HEK293 (cell line): ENCODE results near the gene SOX3.
A peak's percentile ranks its signal among the peaks of the same experiment; 100 is the strongest.

ENCODE experiments used
- CTCF ChIA-PET: fragments of 350-600 bp; formaldehyde crosslinking; extraction: SDS; loops from one replicate; lab custom pipeline; 2021; ENCODE audit warnings: antibody characterized with exemption; lab: Yijun Ruan, JAX
- POLR2A ChIA-PET: fragments of 300-600 bp; formaldehyde crosslinking; extraction: SDS; loops from one replicate; lab custom pipeline; 2020; ENCODE audit warnings: antibody characterized with exemption, inconsistent platforms; lab: Yijun Ruan, JAX
- H3K27ac ChIP-seq: fragments of 200-500 bp; sonication (Bioruptor generic); 2 replicates; pipeline ENCODE4 v1.5.1; 2014; ENCODE audit warnings: low read depth, low read length, control low read depth, inconsistent platforms; ENCODE audit errors: extremely low read depth
- H3K36me3 ChIP-seq, 2 experiments: fragments of 200-500 bp in 1 of 2; sonication (Bioruptor generic) in 1 of 2; 1 replicate in 1 of 2; 2 replicates in 1 of 2; pipeline ENCODE4 v1.5.1; 2014 to 2017; ENCODE audit warnings: inconsistent platforms in 2 of 2, low read length in 2 of 2; ENCODE audit not compliant: control insufficient read depth in 2 of 2, insufficient read depth in 1 of 2
- H3K4me1 ChIP-seq: fragments of 200-500 bp; sonication (Bioruptor generic); 2 replicates; pipeline ENCODE4 v1.5.1; 2014; ENCODE audit warnings: mild to moderate bottlenecking, low read length, inconsistent platforms; ENCODE audit not compliant: control insufficient read depth, insufficient read depth
- H3K4me3 ChIP-seq: 2 replicates; pipeline ENCODE4 v1.5.1; 2011; ENCODE audit warnings: low read depth, mild to moderate bottlenecking, control low read depth, low read length, moderate library complexity
- H3K9me3 ChIP-seq: fragments of 200-500 bp; sonication (Bioruptor generic); 2 replicates; pipeline ENCODE4 v1.5.1; 2014; ENCODE audit warnings: low read depth, low read length, inconsistent platforms; ENCODE audit not compliant: control insufficient read depth, insufficient read depth
- GLI4 ChIP-seq: fragments of 450-650 bp; formaldehyde crosslinking; IDR thresholded peaks from 2 replicates; pipeline ENCODE4 v1.5.1; 2016; ENCODE audit warnings: missing biosample characterization, missing genetic modification characterization
- KLF10 ChIP-seq: fragments of 450-650 bp; IDR thresholded peaks from 2 replicates; pipeline ENCODE4 v1.5.1; 2018; ENCODE audit warnings: missing biosample characterization, mild to moderate bottlenecking, missing genetic modification characterization
- OVOL3 ChIP-seq: fragments of 450-650 bp; formaldehyde crosslinking; IDR thresholded peaks from 2 replicates; pipeline ENCODE4 v1.5.1; 2016; ENCODE audit warnings: missing biosample characterization, missing genetic modification characterization
- PRDM1 ChIP-seq: fragments of 450-650 bp; formaldehyde crosslinking; IDR thresholded peaks from 2 replicates; pipeline ENCODE4; 2016; ENCODE audit warnings: missing biosample characterization, missing genetic modification characterization
- ZNF132 ChIP-seq: fragments of 450-650 bp; formaldehyde crosslinking; IDR thresholded peaks from 2 replicates; pipeline ENCODE4 v1.5.1; 2017; ENCODE audit warnings: missing biosample characterization, missing genetic modification characterization, borderline replicate concordance
- ZNF140 ChIP-seq: fragments of 450-650 bp; formaldehyde crosslinking; IDR thresholded peaks from 2 replicates; pipeline ENCODE4 v1.5.1; 2016; ENCODE audit warnings: missing biosample characterization, missing genetic modification characterization
- ZNF146 ChIP-seq: fragments of 450-650 bp; formaldehyde crosslinking; IDR thresholded peaks from 2 replicates; pipeline ENCODE4 v1.5.1; 2016; ENCODE audit warnings: missing biosample characterization, missing genetic modification characterization
- ZNF19 ChIP-seq: fragments of 450-650 bp; formaldehyde crosslinking; IDR thresholded peaks from 2 replicates; pipeline ENCODE4; 2016; ENCODE audit warnings: missing biosample characterization, missing genetic modification characterization, low read depth
- ZNF23 ChIP-seq: fragments of 450-650 bp; formaldehyde crosslinking; IDR thresholded peaks from 2 replicates; pipeline ENCODE4 v1.5.1; 2016; ENCODE audit warnings: missing biosample characterization, missing genetic modification characterization, borderline replicate concordance
- ZNF302 ChIP-seq: fragments of 450-650 bp; formaldehyde crosslinking; IDR thresholded peaks from 2 replicates; pipeline ENCODE4 v1.5.1; 2016; ENCODE audit warnings: missing biosample characterization, missing genetic modification characterization, low read depth
- ZNF335 ChIP-seq: fragments of 450-650 bp; formaldehyde crosslinking; conservative IDR thresholded peaks from 2 replicates; pipeline ENCODE4 v1.5.1; 2016; ENCODE audit warnings: missing biosample characterization, missing genetic modification characterization
- ZNF513 ChIP-seq: fragments of 450-650 bp; IDR thresholded peaks from 2 replicates; pipeline ENCODE4 v1.5.1; 2018; ENCODE audit warnings: missing biosample characterization, missing genetic modification characterization
- ZNF624 ChIP-seq: fragments of 450-650 bp; formaldehyde crosslinking; IDR thresholded peaks from 2 replicates; pipeline ENCODE4 v1.5.1; 2017; ENCODE audit warnings: missing biosample characterization, missing genetic modification characterization
- ZNF704 ChIP-seq: fragments of 450-650 bp; formaldehyde crosslinking; IDR thresholded peaks from 2 replicates; pipeline ENCODE4 v1.5.1; 2016; ENCODE audit warnings: missing biosample characterization, missing genetic modification characterization
- ZNF791 ChIP-seq: fragments of 450-650 bp; formaldehyde crosslinking; IDR thresholded peaks from 2 replicates; pipeline ENCODE4 v1.5.1; 2016; ENCODE audit warnings: missing biosample characterization, missing genetic modification characterization
- TF ChIP-seq, protein P1 (sequence below): fragments of 450-650 bp; formaldehyde crosslinking; conservative IDR thresholded peaks from 2 replicates; pipeline ENCODE4 v1.5.1; 2016; ENCODE audit warnings: low read depth, missing biosample characterization, missing genetic modification characterization
- TF ChIP-seq, protein P2 (sequence below): fragments of 450-650 bp; formaldehyde crosslinking; IDR thresholded peaks from 2 replicates; pipeline ENCODE4 v1.5.1; 2016; ENCODE audit warnings: missing biosample characterization, missing genetic modification characterization, low read depth
- TF ChIP-seq, protein P3 (sequence below): fragments of 450-650 bp; IDR thresholded peaks from 2 replicates; pipeline ENCODE4 v1.5.1; 2018; ENCODE audit warnings: missing biosample characterization, mild to moderate bottlenecking, missing genetic modification characterization

SOX3 gene

GRCh38 chrX:140514554-140514953, 9.7 kb upstream of the SOX3 start:
- ChIA-PET CTCF (interaction anchor here (0.7 to 0.9 kb wide), 2 partner anchors 150 to 457 kb away, joined by 3 to 5 read pairs; no protein-coding TSS in a partner anchor), POLR2A (no interaction called here)
- H3K36me3 ChIP-seq: no peaks in the 10 kb centered on the region
- no peak overlapping the region for H3K4me3 ChIP-seq
- no peak overlapping the region for H3K27ac ChIP-seq
- H3K4me1 ChIP-seq: peaks cover 4% of the 10 kb centered on the region; the same call in 1 of the 2 replicates
- H3K9me3 ChIP-seq: no peaks in the 10 kb centered on the region
- TF ChIP-seq ZNF513 (tag by site-specific recombination) (peak; percentile 91), ZNF19 (no peak)

DNA sequence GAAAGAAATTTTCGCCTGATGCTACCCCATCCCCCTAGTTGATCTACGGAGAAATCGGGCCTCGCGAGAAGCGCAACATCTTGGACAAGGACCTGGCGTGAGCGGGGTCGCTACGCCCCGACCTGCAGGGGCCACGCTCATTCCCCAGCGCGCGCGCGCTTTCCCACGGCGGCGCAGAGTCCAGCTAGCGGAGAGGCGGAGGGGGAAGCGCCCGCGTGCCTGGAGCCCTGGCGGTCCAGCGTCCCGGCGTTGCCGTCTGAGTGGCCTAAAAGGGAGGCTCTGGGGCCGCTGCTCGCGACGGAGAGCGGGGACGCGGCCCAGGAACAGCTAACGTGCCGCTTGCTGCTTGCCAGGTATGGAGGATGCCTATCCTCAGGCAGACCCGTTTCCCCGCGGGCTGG, 6.0 kb upstream of the SOX3 start:
- H3K9me3 ChIP-seq: no peaks in the 10 kb centered on the region
- H3K4me3 ChIP-seq: no peak overlapping the region
- POLR2A ChIA-PET: no interaction called here
- no peaks in the 10 kb centered on the region for H3K36me3 ChIP-seq
- H3K4me1 ChIP-seq: peaks cover 6% of the 10 kb centered on the region; the same call in 1 of the 2 replicates
- no peak overlapping the region for H3K27ac ChIP-seq
- TF ChIP-seq, protein P1, sequence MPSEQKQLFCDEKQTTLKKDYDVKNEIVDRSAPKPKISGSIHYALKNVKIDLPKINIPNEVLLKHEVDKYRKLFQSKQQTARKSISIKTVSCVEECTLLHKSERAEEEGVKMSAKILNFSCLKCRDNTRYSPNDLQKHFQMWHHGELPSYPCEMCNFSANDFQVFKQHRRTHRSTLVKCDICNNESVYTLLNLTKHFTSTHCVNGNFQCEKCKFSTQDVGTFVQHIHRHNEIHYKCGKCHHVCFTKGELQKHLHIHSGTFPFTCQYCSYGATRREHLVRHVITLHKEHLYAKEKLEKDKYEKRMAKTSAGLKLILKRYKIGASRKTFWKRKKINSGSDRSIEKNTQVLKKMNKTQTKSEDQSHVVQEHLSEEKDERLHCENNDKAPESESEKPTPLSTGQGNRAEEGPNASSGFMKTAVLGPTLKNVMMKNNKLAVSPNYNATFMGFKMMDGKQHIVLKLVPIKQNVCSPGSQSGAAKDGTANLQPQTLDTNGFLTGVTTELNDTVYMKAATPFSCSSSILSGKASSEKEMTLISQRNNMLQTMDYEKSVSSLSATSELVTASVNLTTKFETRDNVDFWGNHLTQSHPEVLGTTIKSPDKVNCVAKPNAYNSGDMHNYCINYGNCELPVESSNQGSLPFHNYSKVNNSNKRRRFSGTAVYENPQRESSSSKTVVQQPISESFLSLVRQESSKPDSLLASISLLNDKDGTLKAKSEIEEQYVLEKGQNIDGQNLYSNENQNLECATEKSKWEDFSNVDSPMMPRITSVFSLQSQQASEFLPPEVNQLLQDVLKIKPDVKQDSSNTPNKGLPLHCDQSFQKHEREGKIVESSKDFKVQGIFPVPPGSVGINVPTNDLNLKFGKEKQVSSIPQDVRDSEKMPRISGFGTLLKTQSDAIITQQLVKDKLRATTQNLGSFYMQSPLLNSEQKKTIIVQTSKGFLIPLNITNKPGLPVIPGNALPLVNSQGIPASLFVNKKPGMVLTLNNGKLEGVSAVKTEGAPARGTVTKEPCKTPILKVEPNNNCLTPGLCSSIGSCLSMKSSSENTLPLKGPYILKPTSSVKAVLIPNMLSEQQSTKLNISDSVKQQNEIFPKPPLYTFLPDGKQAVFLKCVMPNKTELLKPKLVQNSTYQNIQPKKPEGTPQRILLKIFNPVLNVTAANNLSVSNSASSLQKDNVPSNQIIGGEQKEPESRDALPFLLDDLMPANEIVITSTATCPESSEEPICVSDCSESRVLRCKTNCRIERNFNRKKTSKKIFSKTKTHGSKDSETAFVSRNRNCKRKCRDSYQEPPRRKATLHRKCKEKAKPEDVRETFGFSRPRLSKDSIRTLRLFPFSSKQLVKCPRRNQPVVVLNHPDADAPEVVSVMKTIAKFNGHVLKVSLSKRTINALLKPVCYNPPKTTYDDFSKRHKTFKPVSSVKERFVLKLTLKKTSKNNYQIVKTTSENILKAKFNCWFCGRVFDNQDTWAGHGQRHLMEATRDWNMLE (tag by site-specific recombination): no peak
- TF ChIP-seq ZNF23 (tag by site-specific recombination) (no peak), ZNF624 (tag by site-specific recombination) (no peak), ZNF704 (tag by site-specific recombination) (no peak), KLF10 (tag by site-specific recombination) (no peak), ZNF146 (tag by site-specific recombination) (no peak), ZNF335 (tag by site-specific recombination) (no peak), ZNF140 (tag by site-specific recombination) (no peak), ZNF132 (no peak), OVOL3 (no peak), ZNF302 (tag by site-specific recombination) (no peak), GLI4 (tag by site-specific recombination) (no peak), ZNF791 (tag by site-specific recombination) (no peak), PRDM1 (tag by site-specific recombination) (no peak)
- TF ChIP-seq, protein P2, sequence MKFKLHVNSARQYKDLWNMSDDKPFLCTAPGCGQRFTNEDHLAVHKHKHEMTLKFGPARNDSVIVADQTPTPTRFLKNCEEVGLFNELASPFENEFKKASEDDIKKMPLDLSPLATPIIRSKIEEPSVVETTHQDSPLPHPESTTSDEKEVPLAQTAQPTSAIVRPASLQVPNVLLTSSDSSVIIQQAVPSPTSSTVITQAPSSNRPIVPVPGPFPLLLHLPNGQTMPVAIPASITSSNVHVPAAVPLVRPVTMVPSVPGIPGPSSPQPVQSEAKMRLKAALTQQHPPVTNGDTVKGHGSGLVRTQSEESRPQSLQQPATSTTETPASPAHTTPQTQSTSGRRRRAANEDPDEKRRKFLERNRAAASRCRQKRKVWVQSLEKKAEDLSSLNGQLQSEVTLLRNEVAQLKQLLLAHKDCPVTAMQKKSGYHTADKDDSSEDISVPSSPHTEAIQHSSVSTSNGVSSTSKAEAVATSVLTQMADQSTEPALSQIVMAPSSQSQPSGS: no peak
- TF ChIP-seq, protein P3, sequence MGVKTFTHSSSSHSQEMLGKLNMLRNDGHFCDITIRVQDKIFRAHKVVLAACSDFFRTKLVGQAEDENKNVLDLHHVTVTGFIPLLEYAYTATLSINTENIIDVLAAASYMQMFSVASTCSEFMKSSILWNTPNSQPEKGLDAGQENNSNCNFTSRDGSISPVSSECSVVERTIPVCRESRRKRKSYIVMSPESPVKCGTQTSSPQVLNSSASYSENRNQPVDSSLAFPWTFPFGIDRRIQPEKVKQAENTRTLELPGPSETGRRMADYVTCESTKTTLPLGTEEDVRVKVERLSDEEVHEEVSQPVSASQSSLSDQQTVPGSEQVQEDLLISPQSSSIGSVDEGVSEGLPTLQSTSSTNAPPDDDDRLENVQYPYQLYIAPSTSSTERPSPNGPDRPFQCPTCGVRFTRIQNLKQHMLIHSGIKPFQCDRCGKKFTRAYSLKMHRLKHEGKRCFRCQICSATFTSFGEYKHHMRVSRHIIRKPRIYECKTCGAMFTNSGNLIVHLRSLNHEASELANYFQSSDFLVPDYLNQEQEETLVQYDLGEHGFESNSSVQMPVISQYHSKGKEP: no peak
- CTCF ChIA-PET: interaction anchor here (0.7 kb wide), 1 partner anchor 451 kb away, joined by 3 read pairs; no protein-coding TSS in a partner anchor
